HEK293T (cell line): ENCODE results near the gene PRAF2.

Experiments used
- BHLHE40 ChIP-seq: fragments of 450-650 bp; IDR thresholded peaks from 2 replicates; pipeline ENCODE4 v1.6.1; 2016; ENCODE audit warnings: mild to moderate bottlenecking, moderate library complexity, borderline replicate concordance
- FOXK2 ChIP-seq: fragments of 450-650 bp; IDR thresholded peaks from 2 replicates; pipeline ENCODE4 v1.6.1; 2016; ENCODE audit warnings: mild to moderate bottlenecking
- FOXM1 ChIP-seq: fragments of 450-650 bp; IDR thresholded peaks from 2 replicates; pipeline ENCODE4 v1.6.1; 2017; ENCODE audit warnings: mild to moderate bottlenecking, borderline replicate concordance
- SP1 ChIP-seq: fragments of 450-650 bp; IDR thresholded peaks from 2 replicates; pipeline ENCODE4 v1.6.1; 2017

DNA sequence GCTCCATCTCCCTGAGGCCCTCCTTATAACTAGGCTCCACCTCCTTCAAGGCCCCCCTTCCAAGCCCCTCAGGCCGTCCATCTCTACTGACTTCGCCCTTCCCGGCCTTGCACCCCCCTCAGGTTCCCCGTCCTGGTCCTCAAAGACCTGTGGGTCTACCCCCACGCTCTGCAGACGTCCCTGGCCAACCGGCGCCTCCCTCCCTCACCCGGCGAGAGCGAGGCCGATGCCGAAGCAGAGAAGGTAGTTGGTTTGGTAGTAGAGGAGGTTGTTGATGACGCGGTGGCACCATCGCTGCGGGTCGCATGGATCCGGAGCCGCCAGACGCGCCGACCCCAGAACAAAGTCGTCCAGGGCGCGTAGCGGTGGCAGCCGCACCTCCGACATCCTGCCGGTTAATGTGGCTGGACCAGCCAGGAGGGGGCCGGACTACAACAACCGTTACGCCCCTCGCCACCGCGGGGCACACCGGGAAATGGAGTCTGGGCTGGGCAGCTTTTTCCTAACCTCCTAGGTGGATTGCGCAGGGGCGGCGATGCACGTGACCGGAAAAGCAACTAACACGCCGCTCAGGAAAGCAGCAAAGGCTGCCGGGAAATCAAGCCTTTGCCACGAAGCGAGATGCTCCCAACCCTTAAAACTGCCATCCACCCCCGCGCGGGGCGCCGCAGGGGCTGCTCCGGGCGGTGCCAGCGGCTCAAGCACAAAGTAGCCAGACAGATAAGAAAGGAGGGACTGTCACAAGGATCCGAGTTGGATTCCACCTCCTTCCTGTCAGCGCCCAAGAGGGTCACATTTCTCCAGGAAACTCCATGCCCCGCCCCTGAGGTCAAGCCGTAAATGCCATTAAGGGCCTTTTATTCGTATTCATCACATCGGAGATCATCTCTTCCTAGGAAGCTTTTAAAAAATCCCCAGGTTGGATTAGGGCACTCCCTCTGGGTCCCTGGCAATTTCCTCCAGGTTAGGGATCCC lies at the start of gene PRAF2:
- TF ChIP-seq BHLHE40 (no peak), FOXM1 (no peak), FOXK2 (no peak), SP1 (no peak)
